GM21528 (cell line): ENCODE measurements around the gene ACP4.
A peak's percentile ranks its signal among the peaks of the same experiment; 100 is the strongest.
"Not testable (repeated sequence)": the region's sequence is repeated elsewhere in the genome, so short reads cannot be mapped to it uniquely, and the experiment has no call there.

Source experiments
- ATAC-seq: cut with Tn5 transposase; IDR thresholded peaks from one replicate; pipeline ENCODE4 v1.9.1; 2021; ENCODE audit warnings: mild to moderate bottlenecking, moderate library complexity; ENCODE audit not compliant: unreplicated experiment, low FRiP score

ACP4 gene

GRCh38 chr19:50796128-50796633 lies 6.0 kb downstream of the ACP4 start:
- ATAC-seq = no peak

- no peak for ATAC-seq
Measured at GRCh38 chr19:50796634-50797428, 6.6 kb downstream of the ACP4 start.

- ATAC-seq = no peak
Measured at GRCh38 chr19:50797429-50797780, 7.2 kb downstream of the ACP4 start.

- no peak for ATAC-seq
Measured at GRCh38 chr19:50797781-50798658, 7.8 kb downstream of the ACP4 start.

GRCh38 chr19:50798659-50799546 lies 8.7 kb downstream of the ACP4 start:
- ATAC-seq = no peak

- ATAC-seq = no peak
Measured at GRCh38 chr19:50799547-50799851, 9.3 kb downstream of the ACP4 start.

GRCh38 chr19:50801107-50801506 lies 10.9 kb downstream of the ACP4 start:
- ATAC-seq = no peak

GRCh38 chr19:50803633-50804419 lies 13.6 kb downstream of the ACP4 start:
- peak; percentile 14 for ATAC-seq

- ATAC-seq = peak; percentile 85
Measured at GRCh38 chr19:50804420-50805272, 14.4 kb downstream of the ACP4 start.

- ATAC-seq = no peak
Measured at GRCh38 chr19:50808856-50809255, 18.6 kb downstream of the ACP4 start.

- not testable (repeated sequence) for ATAC-seq
Measured at GRCh38 chr19:50811622-50812238, 21.5 kb downstream of the ACP4 start.

GRCh38 chr19:50812474-50812873 lies 22.3 kb downstream of the ACP4 start:
- ATAC-seq = no peak

GRCh38 chr19:50814883-50815282 lies 24.7 kb downstream of the ACP4 start:
- no peak for ATAC-seq

- ATAC-seq = no peak
Measured at GRCh38 chr19:50815439-50815838, 25.2 kb downstream of the ACP4 start.

GRCh38 chr19:50817941-50818858 lies 28.0 kb downstream of the ACP4 start:
- peak; percentile 54 for ATAC-seq

GRCh38 chr19:50818859-50819472 lies 28.8 kb downstream of the ACP4 start:
- ATAC-seq = no peak

- no peak for ATAC-seq
Measured at GRCh38 chr19:50819636-50820035, 29.4 kb downstream of the ACP4 start.
